Caco-2 (cell line): Measurements from ENCODE around the gene TGIF1. TPM values are rescaled to one million over a fixed set of nuclear protein-coding genes. Genes with fewer than 3 reads are reported as not detected.

Experiments
- BruUV-seq: library from RNA; stranded (reverse); fragments of 400-500 nt; replicated peaks from 2 replicates; lab custom pipeline; 2021; lab: Mats Ljungman, UMichigan
- CTCF ChIA-PET: fragments of 300-600 bp; sonication (Branson Sonifier 250); formaldehyde crosslinking; loops from one replicate; lab custom pipeline; 2022; ENCODE audit warnings: antibody characterized with exemption; lab: Charles Lee
- POLR2A ChIA-PET: fragments of 300-600 bp; sonication (Branson Sonifier 250); formaldehyde crosslinking; loops from one replicate; lab custom pipeline; 2022; ENCODE audit warnings: antibody characterized with exemption; lab: Charles Lee
- DNase-seq, 2 experiments: peaks; one replicate each; pipeline versions ENCODE4 v3.0.0 to v3.0.0-alpha.2; 2020 to 2022
- H3K27me3 ChIP-seq: replicated peaks from 2 replicates; pipeline ENCODE4 v1.6.0; 2011; ENCODE audit warnings: low read length; ENCODE audit not compliant: control insufficient read depth, insufficient read depth
- H3K36me3 ChIP-seq: 2 replicates; pipeline ENCODE4 v1.5.1; 2011; ENCODE audit warnings: low read length; ENCODE audit not compliant: control insufficient read depth, insufficient read depth
- H3K4me1 ChIP-seq: fragments of 250-450 bp; sonication (Bioruptor Pico); 2 replicates; pipeline ENCODE4 v1.5.1; 2020; ENCODE audit warnings: mild to moderate bottlenecking
- H3K4me3 ChIP-seq: 2 replicates; pipeline ENCODE4 v1.5.1; 2011; ENCODE audit warnings: low read depth, mild to moderate bottlenecking, control low read depth, low read length
- H3K9me3 ChIP-seq: fragments of 250-450 bp; sonication (Bioruptor Pico); 2 replicates; pipeline ENCODE4 v1.5.1; 2020; ENCODE audit warnings: mild to moderate bottlenecking, moderate library complexity
- H3K27ac Mint-ChIP-seq: one replicate; pipeline ENCODE4 v1.8.0; 2022; ENCODE audit warnings: mixed read lengths; ENCODE audit not compliant: unreplicated experiment
- H3K27me3 Mint-ChIP-seq: one replicate; pipeline ENCODE4 v1.8.0; 2022; ENCODE audit warnings: mixed read lengths; ENCODE audit not compliant: insufficient read depth, unreplicated experiment
- H3K36me3 Mint-ChIP-seq: one replicate; pipeline ENCODE4 v1.8.0; 2022; ENCODE audit warnings: mild to moderate bottlenecking, mixed read lengths; ENCODE audit not compliant: insufficient read depth, unreplicated experiment
- H3K4me1 Mint-ChIP-seq: one replicate; pipeline ENCODE4 v1.8.0; 2022; ENCODE audit warnings: low read depth, mixed read lengths; ENCODE audit not compliant: unreplicated experiment
- H3K4me3 Mint-ChIP-seq: one replicate; pipeline ENCODE4 v1.8.0; 2022; ENCODE audit warnings: mild to moderate bottlenecking, moderate library complexity, mixed read lengths; ENCODE audit not compliant: unreplicated experiment
- H3K9me3 Mint-ChIP-seq: one replicate; pipeline ENCODE4 v1.8.0; 2022; ENCODE audit warnings: mixed read lengths; ENCODE audit not compliant: unreplicated experiment
- CTCF ChIP-seq, 2 experiments: fragments of 200-600 bp in 1 of 2; IDR thresholded peaks; 1 replicate in 1 of 2; 2 replicates in 1 of 2; pipeline versions ENCODE4 v1.5.1 to v1.8.0; 2011 to 2022; ENCODE audit warnings: antibody characterized with exemption in 1 of 2, control low read depth in 1 of 2, inconsistent platforms in 1 of 2, low read depth in 1 of 2, low read length in 1 of 2, mild to moderate bottlenecking in 1 of 2, moderate library complexity in 1 of 2; ENCODE audit not compliant: insufficient read depth in 1 of 2, severe bottlenecking in 1 of 2, unreplicated experiment in 1 of 2
- intact Hi-C: fragments of 100-400 bp; cut with micrococcal nuclease; formaldehyde crosslinking; loops from one replicate; pipeline ENCODE4 v1.10.0; 2022; ENCODE audit not compliant: unreplicated experiment
- total RNA-seq: library from RNA; stranded (reverse); gene quantifications from 2 replicates; pipeline ENCODE4 v1.2.3, GENCODE V29; 2022

The TGIF1 gene
- total RNA-seq, 1 experiment from 2014 or later = 107 TPM

GRCh38 chr18:3455907-3456685 is 6.1 kb downstream of the TGIF1 start:
- Mint-ChIP-seq H3K27ac (peak overlapping the region; percentile 97), H3K36me3 (peaks cover 93% of the 10 kb centered on the region), H3K4me3 (peak overlapping the region; percentile 87), H3K9me3 (peaks cover 8% of the 10 kb centered on the region), H3K27me3 (no peaks in the 10 kb centered on the region), H3K4me1 (peaks cover 45% of the 10 kb centered on the region)
- peak; percentile 59 to 67 for DNase-seq
- Histone ChIP-seq H3K27me3 (no peaks in the 10 kb centered on the region), H3K36me3 (peaks cover 7% of the 10 kb centered on the region), H3K9me3 (0 out of 2 replicates have a peak, but pooled peaks cover 3% of the 10 kb centered on the region), H3K4me3 (no peak overlapping the region), H3K4me1 (peaks cover 44% of the 10 kb centered on the region)
- POLR2A ChIA-PET = interaction anchor here (0.5 to 1.6 kb wide), 6 partner anchors 8 to 209 kb away, joined by 3 to 13 read pairs (median 8); no protein-coding TSS in a partner anchor
- BruUV-seq = no TSS peak
- TF ChIP-seq CTCF (IDR thresholded peaks at IDR 0.05; ENCODE audit: insufficient read depth in 1 of 2, low read depth in 1 of 2, low read length in 1 of 2, severe bottlenecking in 1 of 2, unreplicated experiment in 1 of 2) = no peak
- CTCF ChIA-PET = interaction anchor here (0.6 to 1.5 kb wide), 11 partner anchors 8 to 210 kb away, joined by 3 to 9 read pairs (median 4); no protein-coding TSS in a partner anchor
- intact Hi-C loops = loop anchor here (1.0 to 10.0 kb wide), 6 partner anchors 8 to 601 kb away; no protein-coding TSS in a partner anchor

GRCh38 chr18:3456686-3457069 is 6.7 kb downstream of the TGIF1 start:
- Histone ChIP-seq H3K9me3 (0 out of 2 replicates have a peak, but pooled peaks cover 3% of the 10 kb centered on the region), H3K36me3 (peaks cover 7% of the 10 kb centered on the region), H3K27me3 (no peaks in the 10 kb centered on the region), H3K4me3 (no peak overlapping the region), H3K4me1 (peaks cover 44% of the 10 kb centered on the region)
- BruUV-seq = no TSS peak
- peak in 1 of 2 experiments; percentile 71 for DNase-seq
- H3K9me3 Mint-ChIP-seq = peaks cover 9% of the 10 kb centered on the region
- TF ChIP-seq CTCF (IDR thresholded peaks at IDR 0.05; ENCODE audit: insufficient read depth in 1 of 2, low read depth in 1 of 2, low read length in 1 of 2, severe bottlenecking in 1 of 2, unreplicated experiment in 1 of 2) = no peak
- peaks cover 93% of the 10 kb centered on the region for H3K36me3 Mint-ChIP-seq
- POLR2A ChIA-PET = interaction anchor here (0.6 to 1.6 kb wide), 5 partner anchors 9 to 208 kb away, joined by 3 to 13 read pairs (median 7); no protein-coding TSS in a partner anchor
- H3K4me3 Mint-ChIP-seq = peak overlapping the region; percentile 87
- intact Hi-C loops = loop anchor here (1.0 to 10.0 kb wide), 6 partner anchors 8 to 602 kb away; no protein-coding TSS in a partner anchor
- CTCF ChIA-PET = interaction anchor here (0.6 to 1.5 kb wide), 10 partner anchors 9 to 210 kb away, joined by 3 to 9 read pairs (median 4); no protein-coding TSS in a partner anchor
- peak overlapping the region; percentile 97 for H3K27ac Mint-ChIP-seq
- peaks cover 45% of the 10 kb centered on the region for H3K4me1 Mint-ChIP-seq
- H3K27me3 Mint-ChIP-seq = no peaks in the 10 kb centered on the region

DNA sequence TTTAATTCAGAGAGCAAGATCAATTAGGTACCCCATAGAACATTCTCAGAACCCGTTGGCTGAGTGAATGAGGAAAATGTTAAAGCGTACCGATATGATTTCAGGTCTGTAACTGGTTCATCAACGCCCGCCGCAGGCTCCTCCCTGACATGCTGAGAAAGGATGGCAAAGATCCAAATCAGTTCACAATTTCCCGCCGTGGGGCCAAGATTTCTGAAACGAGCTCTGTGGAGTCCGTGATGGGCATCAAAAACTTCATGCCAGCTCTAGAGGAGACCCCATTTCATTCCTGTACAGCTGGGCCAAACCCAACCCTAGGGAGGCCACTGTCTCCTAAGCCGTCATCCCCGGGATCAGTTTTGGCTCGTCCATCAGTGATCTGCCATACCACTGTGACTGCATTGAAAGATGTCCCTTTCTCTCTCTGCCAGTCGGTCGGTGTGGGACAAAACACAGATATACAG is 7.3 kb downstream of the TGIF1 start:
- intact Hi-C loops = loop anchor here (10.0 kb wide), 1 partner anchor 602 kb away; no protein-coding TSS in a partner anchor
- no TSS peak for BruUV-seq
- peaks cover 45% of the 10 kb centered on the region for H3K4me1 Mint-ChIP-seq
- H3K4me3 Mint-ChIP-seq = peak overlapping the region; percentile 87
- POLR2A ChIA-PET = interaction anchor here (0.6 to 1.6 kb wide), 2 partner anchors 146 kb away, joined by 3 to 10 read pairs; no protein-coding TSS in a partner anchor
- Histone ChIP-seq H3K36me3 (peaks cover 7% of the 10 kb centered on the region), H3K4me3 (no peak overlapping the region), H3K4me1 (peaks cover 44% of the 10 kb centered on the region), H3K27me3 (no peaks in the 10 kb centered on the region), H3K9me3 (0 out of 2 replicates have a peak, but pooled peaks cover 3% of the 10 kb centered on the region)
- no peak for TF ChIP-seq CTCF (IDR thresholded peaks at IDR 0.05; ENCODE audit: insufficient read depth in 1 of 2, low read depth in 1 of 2, low read length in 1 of 2, severe bottlenecking in 1 of 2, unreplicated experiment in 1 of 2)
- CTCF ChIA-PET = interaction anchor here (1.1 to 1.5 kb wide), 3 partner anchors 10 to 160 kb away, joined by 4 to 9 read pairs (median 4); no protein-coding TSS in a partner anchor
- no peak for DNase-seq
- H3K9me3 Mint-ChIP-seq = peaks cover 9% of the 10 kb centered on the region
- H3K27me3 Mint-ChIP-seq = no peaks in the 10 kb centered on the region
- peak overlapping the region; percentile 97 for H3K27ac Mint-ChIP-seq
- H3K36me3 Mint-ChIP-seq = peaks cover 93% of the 10 kb centered on the region
